Measurements from ENCODE around the gene RYR2.

Gene RYR2

GRCh38 chr1:237152506-237153335 is 110.7 kb downstream of the RYR2 start:
- DNase-seq: no peak

GRCh38 chr1:237154157-237154556 is 112.2 kb downstream of the RYR2 start:
- no peak for DNase-seq

GRCh38 chr1:237164406-237165352 is 122.7 kb downstream of the RYR2 start:
- no peak for DNase-seq

GRCh38 chr1:237166086-237166485 is 124.1 kb downstream of the RYR2 start:
- no peak for DNase-seq

- no peak for DNase-seq
These were observed 124.7 kb downstream of the RYR2 start for GRCh38 chr1:237166593-237167101.

- DNase-seq: no peak
These were observed 128.2 kb downstream of the RYR2 start for GRCh38 chr1:237170149-237170548.

GRCh38 chr1:237171454-237172117 is 129.6 kb downstream of the RYR2 start:
- DNase-seq: no peak

GRCh38 chr1:237172118-237172485 is 130.1 kb downstream of the RYR2 start:
- DNase-seq: no peak

- DNase-seq: no peak
These were observed 137.5 kb downstream of the RYR2 start for GRCh38 chr1:237179503-237179902.

- DNase-seq: no peak
These were observed 138.3 kb downstream of the RYR2 start for GRCh38 chr1:237180256-237180655.

GRCh38 chr1:237181743-237182317 is 139.8 kb downstream of the RYR2 start:
- no peak for DNase-seq

GRCh38 chr1:237183963-237184540 is 142.1 kb downstream of the RYR2 start:
- no peak for DNase-seq

- DNase-seq: no peak
These were observed 144.7 kb downstream of the RYR2 start for GRCh38 chr1:237186675-237187074.

- no peak for DNase-seq
These were observed 145.9 kb downstream of the RYR2 start for GRCh38 chr1:237187842-237188241.

GRCh38 chr1:237191403-237191802 is 149.4 kb downstream of the RYR2 start:
- DNase-seq: no peak

- DNase-seq: no peak
These were observed 155.8 kb downstream of the RYR2 start for GRCh38 chr1:237197470-237198425.

- DNase-seq: no peak
These were observed 157.0 kb downstream of the RYR2 start for GRCh38 chr1:237199026-237199425.

GRCh38 chr1:237201155-237201554 is 159.2 kb downstream of the RYR2 start:
- no peak for DNase-seq

- no peak for DNase-seq
These were observed 162.9 kb downstream of the RYR2 start for GRCh38 chr1:237204841-237205240.

- no peak for DNase-seq
These were observed 163.5 kb downstream of the RYR2 start for GRCh38 chr1:237205400-237206064.

GRCh38 chr1:237206065-237206414 is 164.1 kb downstream of the RYR2 start:
- DNase-seq: no peak

All from activated CD4-positive, alpha-beta T cell treated with anti-CD3 and anti-CD28 coated beads for 4 hours (primary cell).